ENCODE data around the gene TSG101.

The TSG101 gene

DNA sequence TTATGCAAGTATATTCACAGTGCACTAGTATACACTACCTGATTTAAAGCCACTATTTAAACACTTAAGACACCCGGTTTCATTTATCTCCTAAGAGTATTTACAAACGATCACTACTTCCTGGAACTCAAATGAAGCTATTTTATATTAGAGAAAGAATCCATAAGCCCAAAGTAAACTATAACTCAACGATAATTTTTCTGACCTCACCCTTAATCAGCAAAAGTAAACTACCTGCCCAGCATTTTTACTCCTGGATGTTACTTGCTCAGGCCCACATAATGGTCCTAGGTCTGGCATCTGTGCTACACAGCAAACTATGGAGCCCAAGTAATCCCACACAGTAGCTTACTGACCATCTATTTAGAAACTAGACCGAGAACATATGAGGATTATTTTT lies 33.4 kb downstream of the TSG101 start:
- no peak for DNase-seq (ENCODE audit: low read depth)

DNA sequence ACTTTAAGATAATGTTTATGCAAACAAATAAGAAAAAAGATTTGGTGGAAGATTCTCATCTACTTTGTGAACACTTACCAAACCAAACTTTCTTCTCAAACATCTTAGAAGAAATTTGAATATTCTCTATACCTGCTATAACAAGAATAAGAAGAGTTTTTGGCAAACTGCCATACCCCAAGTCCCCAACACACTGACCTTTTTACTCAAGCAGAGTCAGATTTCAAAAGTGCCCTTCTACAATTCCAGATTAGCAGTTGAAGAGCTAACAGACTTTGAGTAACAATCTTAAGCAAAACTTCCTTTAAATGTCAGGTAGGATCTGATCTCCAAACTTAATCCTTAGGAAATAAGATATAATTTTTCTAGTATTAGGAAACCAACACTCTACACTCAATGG lies 33.9 kb downstream of the TSG101 start:
- no peak for DNase-seq (ENCODE audit: low read depth)

- DNase-seq (ENCODE audit: low read depth) = no peak
These were observed 34.8 kb downstream of the TSG101 start for GRCh38 chr11:18491924-18492323.

GRCh38 chr11:18490736-18491485 lies 35.8 kb downstream of the TSG101 start:
- no peak for DNase-seq (ENCODE audit: low read depth)

DNA sequence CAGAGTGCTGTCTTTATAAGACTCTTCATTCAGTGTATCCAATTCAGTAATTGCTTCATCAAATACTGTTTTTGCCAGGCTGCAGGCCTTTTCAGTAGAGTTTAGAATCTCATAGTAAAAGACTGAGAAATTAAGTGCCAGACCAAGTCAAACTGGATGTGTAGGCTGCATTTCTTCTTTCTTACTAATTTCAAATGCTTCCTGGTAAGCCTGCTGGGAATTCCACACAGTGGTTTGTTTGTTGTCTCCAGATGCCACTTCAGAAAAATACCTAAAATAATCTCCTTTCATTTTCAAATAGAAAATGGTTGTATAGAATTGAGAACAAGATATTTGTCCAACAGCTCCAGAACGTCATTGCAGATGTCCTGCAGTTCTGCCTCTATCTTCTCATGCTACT lies 36.4 kb downstream of the TSG101 start:
- DNase-seq (ENCODE audit: low read depth) = peak; percentile 5

GRCh38 chr11:18485913-18486528 lies 40.7 kb downstream of the TSG101 start:
- no peak for DNase-seq (ENCODE audit: low read depth)

DNA sequence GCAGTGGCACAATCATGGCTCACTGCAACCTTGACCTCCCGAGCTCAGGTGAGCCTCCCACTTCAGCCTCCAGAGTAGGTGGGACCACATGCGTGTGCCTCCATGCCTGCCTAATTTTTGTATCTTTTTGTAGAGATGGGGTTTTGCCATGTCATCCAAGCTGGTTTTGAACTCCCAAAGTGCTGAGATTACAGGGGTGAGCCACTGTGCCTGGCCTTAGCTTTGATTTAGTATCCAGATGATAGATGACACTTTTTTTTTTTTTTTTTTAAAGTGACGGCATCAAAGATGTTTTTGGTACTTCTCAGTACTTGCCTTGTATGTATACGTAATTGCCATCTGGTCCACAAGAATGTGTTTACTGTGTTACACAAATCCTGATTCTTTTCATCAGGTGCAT lies 47.7 kb downstream of the TSG101 start:
- DNase-seq (ENCODE audit: low read depth) = no peak

- DNase-seq (ENCODE audit: low read depth) = no peak
These were observed 54.2 kb downstream of the TSG101 start for GRCh38 chr11:18472587-18472986.

- DNase-seq (ENCODE audit: low read depth) = no peak
These were observed 54.7 kb downstream of the TSG101 start for GRCh38 chr11:18471995-18472394.

GRCh38 chr11:18468961-18469360 lies 57.8 kb downstream of the TSG101 start:
- no peak for DNase-seq (ENCODE audit: low read depth)

DNA sequence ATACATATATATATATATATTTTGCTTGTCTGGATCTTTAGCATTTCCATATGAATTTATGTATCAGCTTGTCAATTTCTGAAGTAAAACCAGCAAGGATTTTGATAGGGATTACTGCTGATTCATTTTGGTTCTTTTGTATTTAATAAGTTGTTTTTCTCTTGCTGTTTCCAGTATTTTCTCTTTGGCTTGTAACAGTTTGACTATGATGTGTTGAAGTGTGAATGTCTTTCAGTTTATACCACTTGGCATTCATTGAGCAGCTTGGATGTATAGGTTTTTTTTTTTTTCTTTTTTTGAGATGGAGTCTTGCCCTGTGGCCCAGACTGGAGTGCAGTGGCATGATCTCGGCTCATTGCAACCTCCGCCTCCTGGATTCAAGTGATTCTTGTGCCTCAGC lies 58.7 kb downstream of the TSG101 start:
- DNase-seq (ENCODE audit: low read depth) = no peak

DNA sequence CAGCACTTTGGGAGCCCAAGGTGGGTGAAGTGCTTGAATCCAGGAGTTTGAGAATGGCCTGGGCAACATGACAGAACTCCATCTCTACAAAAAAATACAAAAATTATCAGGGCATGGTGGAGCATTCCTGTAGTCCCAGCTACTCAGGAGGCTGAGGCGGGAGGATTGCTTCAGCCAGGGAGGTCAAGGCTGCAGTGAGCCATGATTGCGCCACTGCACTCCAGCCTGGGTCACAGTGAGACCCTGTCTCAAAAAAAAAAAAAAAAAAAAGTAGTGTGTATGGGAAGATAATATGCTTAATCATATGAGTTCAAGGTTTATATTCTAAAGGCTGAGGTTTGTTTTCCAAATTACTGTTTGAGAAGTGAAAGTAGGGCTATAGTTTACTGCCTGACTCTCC lies 60.3 kb downstream of the TSG101 start:
- no peak for DNase-seq (ENCODE audit: low read depth)

DNA sequence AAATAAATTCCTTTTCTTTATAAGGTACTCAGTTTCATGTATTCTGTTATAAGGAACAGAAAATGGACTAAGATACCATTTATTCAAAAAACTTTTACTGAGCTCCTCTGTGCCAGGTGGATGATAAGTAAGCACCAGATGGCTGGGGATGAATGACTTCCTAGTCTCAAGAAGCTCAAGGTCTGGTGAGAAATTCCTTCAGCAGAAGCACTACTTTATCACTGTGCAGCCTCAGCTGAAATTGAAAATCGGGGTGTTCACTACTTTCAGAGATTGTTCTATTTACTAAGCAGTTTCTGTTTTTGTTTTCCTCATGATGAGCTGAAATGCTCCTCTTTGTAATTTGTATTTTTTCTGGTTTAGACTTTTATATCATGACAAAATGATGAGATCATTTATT lies 63.3 kb downstream of the TSG101 start:
- DNase-seq (ENCODE audit: low read depth) = no peak

DNA sequence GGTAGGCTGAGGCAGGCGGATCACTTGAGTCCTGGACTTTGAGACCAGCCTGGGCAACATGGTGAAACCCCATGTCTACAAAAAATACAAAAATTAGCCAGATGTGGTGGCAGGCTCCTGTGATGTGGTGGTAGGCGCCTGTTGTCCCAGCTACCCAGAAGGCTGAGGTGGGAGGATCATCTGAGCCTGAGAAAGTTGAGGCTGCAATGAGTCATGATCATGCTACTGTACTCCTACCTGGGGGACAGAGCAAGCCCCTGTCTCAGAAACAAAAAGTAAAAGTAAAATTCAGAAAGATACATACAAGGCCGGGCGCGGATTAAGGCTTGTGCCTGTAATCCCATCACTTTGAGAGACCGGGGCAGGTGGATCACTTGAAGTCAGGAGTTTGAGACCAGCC lies 64.8 kb downstream of the TSG101 start:
- no peak for DNase-seq (ENCODE audit: low read depth)

DNA sequence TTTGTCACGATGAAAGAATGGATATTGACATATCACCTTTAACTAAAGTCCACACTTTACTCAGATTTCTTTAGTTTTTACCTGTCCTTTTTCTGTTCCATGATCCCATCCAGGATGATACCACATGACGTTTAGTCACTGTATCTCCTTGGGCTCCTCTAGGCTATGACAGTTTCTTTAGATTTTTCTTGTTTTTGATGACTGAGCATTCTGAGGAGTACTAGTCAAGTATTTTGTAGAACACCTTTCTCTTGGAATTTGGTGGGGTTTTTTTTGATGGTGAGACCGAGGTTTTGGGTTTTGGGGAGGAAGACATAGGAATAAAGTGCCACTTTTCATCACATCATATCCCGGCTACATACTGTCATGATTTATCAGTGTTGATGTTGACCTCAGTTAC lies 67.1 kb downstream of the TSG101 start:
- no peak for DNase-seq (ENCODE audit: low read depth)

DNA sequence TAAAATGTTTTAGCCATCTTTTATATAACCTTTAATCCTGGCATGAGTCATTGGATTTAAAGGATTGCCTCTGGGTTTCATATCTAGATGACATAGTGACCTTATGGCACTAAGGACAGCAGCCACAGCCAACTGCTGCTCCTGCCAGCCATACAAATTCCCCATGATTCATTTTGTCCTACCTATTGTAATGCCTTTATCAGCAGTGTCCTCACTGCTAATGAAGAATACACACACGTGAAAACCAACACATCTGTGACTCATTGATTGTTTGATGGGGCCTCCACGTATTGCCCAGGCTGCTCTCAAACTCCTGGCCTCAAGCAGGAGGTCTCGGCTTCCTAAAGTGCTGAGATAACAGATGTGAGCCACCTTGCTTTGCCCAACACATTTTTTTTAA lies 69.3 kb downstream of the TSG101 start:
- DNase-seq (ENCODE audit: low read depth) = no peak

DNA sequence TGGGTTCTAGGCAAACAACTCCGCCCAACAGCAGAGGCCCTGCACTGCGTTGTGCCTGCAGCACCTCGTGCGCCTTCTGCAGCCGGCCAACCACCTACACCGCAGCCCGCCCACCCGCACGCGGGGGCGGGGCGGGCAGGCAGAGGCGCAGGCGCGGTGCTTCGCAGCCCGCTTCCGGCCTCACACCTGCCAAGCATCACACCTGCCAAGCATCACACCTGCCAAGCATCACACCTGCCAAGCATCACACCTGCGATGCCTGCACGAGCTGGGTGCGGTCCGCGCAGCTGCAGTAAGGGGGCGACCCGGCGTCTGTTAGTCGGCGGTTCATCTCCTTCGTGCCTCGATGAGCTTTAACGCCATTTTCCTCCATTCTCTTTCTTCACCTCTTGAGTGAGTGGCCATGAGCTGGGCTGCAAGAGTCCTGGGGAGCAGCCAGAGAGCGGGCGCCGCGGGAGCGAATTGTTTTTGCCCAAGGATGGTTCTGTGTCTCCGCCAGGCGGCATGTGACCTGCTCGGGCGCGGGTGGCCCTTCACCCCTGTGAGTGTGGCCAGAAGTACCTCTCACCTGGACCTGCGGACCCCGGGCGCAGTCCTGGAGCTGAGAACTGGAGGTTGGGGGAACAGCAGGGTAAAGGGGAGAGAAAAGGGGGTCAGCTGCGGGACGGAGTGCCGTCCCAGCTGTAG lies 70.9 kb downstream of the TSG101 start, which contains the start of gene LDHAL6A:
TSS of gene LDHAL6A (plus strand) at position 171 of the 687 bp plus-strand sequence. CDS start 825 bp downstream, outside the sequence.
- DNase-seq (ENCODE audit: low read depth) = no peak

- DNase-seq (ENCODE audit: low read depth) = peak; percentile 3
These were observed 73.8 kb downstream of the TSG101 start for GRCh38 chr11:18452927-18453326.

- DNase-seq (ENCODE audit: low read depth) = no peak
These were observed 77.5 kb downstream of the TSG101 start for GRCh38 chr11:18449251-18449650.

DNA sequence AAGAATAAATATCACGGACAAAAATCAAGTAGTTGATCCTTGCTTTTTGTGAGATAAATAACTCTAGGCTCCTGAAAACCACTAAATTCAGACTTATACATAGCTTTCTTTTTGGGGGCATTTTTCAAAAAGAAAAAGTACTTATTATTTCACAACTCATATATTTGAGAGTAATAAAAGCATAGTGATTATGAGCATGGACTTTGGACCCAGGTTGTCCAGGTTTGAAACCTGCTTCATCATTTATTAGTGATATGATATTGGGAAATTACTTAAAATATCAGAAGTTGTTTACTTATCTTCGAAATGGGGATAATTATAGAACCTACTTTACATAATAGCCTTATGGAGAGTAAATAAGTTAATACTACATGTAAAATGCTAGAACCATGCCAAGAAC lies 88.1 kb downstream of the TSG101 start:
- no peak for DNase-seq (ENCODE audit: low read depth)
